Osteocyte (in vitro differentiated cells): ENCODE data around the gene TMEM59L. TPM values are rescaled to one million over a fixed set of nuclear protein-coding genes. Genes with fewer than 3 reads are reported as not detected.
"Not testable (repeated sequence)": the region's sequence is repeated elsewhere in the genome, so short reads cannot be mapped to it uniquely, and the experiment has no call there.

Experiments
- DNase-seq: peaks from one replicate; pipeline ENCODE4 v3.0.0; 2021; ENCODE audit warnings: mixed read lengths; ENCODE audit not compliant: unreplicated experiment; ENCODE audit errors: extremely low spot score
- H3K27ac Mint-ChIP-seq: one replicate; pipeline ENCODE4 v1.8.0; 2021; ENCODE audit warnings: mild to moderate bottlenecking, mixed read lengths; ENCODE audit not compliant: unreplicated experiment
- H3K27me3 Mint-ChIP-seq: one replicate; pipeline ENCODE4 v1.8.0; 2021; ENCODE audit warnings: mixed read lengths; ENCODE audit not compliant: unreplicated experiment
- H3K36me3 Mint-ChIP-seq: one replicate; pipeline ENCODE4 v1.8.0; 2021; ENCODE audit warnings: mixed read lengths; ENCODE audit not compliant: unreplicated experiment
- H3K4me1 Mint-ChIP-seq: one replicate; pipeline ENCODE4 v1.8.0; 2021; ENCODE audit warnings: mixed read lengths; ENCODE audit not compliant: unreplicated experiment
- H3K4me3 Mint-ChIP-seq: one replicate; pipeline ENCODE4 v1.8.0; 2021; ENCODE audit warnings: mild to moderate bottlenecking, moderate library complexity, mixed read lengths; ENCODE audit not compliant: unreplicated experiment
- H3K9me3 Mint-ChIP-seq: one replicate; pipeline ENCODE4 v1.8.0; 2021; ENCODE audit warnings: mixed read lengths; ENCODE audit not compliant: unreplicated experiment
- total RNA-seq: library from RNA; stranded (reverse); gene quantifications from 2 replicates; pipeline ENCODE4 v1.2.1, GENCODE V29; 2021
- TF ChIP-seq, protein P1 (sequence below): fragments of 200-600 bp; sonication (generic); IDR thresholded peaks from 2 replicates; pipeline ENCODE4 v1.5.0; 2021; ENCODE audit warnings: antibody characterized with exemption, mild to moderate bottlenecking, moderate library complexity

TMEM59L gene
- total RNA-seq, 1 donor from 2014 or later: 5.9 TPM

DNA sequence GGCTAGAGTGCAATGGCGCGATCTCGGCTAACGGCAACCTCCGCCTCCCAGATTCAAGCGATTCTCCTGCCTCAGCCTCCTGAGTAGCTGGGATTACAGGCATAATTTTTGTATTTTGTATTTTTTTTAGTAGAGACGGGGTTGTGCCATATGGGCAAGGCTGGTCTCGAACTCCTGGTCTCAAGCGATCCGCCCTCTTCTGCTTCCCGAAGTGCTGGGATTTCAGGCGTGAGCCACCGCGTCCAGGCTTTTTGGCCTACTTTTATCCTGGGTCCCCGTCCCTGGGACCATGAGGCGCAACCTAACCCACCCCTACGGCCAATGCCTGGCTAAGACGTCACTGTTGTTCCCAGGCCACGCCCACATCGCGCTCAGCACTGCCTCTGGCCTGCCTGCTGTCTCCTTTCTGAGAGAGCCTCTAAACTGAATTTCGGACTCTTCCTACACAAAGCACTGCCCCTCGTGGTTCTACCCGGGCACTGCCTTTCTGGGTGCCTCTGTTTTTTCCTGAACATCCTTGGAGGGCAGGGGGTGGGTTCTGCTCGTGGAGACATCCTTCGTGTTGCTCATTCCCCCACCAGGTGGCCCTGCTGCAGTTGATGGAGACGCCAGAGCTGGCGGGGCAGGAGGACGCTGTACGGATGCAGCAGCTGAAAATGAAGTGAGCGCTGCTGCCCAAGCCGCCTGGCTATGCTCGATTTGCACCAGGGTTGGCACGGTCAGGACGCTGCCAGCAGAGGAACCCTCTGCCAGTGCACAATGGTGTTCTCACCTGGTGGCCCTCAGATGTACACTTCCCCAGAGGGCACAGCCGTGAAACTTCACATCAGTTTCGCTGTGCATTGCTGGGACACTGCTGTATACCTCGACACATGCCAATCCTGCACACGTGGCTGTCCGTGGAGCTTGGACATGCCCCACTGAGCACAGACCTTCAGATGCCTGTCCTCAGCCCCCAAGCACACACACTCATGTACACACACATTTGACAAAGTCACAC is 22.1 kb upstream of the TMEM59L start:
- peaks cover 23% of the 10 kb centered on the region for H3K4me1 Mint-ChIP-seq
- peaks cover 1% of the 10 kb centered on the region for H3K36me3 Mint-ChIP-seq

DNA sequence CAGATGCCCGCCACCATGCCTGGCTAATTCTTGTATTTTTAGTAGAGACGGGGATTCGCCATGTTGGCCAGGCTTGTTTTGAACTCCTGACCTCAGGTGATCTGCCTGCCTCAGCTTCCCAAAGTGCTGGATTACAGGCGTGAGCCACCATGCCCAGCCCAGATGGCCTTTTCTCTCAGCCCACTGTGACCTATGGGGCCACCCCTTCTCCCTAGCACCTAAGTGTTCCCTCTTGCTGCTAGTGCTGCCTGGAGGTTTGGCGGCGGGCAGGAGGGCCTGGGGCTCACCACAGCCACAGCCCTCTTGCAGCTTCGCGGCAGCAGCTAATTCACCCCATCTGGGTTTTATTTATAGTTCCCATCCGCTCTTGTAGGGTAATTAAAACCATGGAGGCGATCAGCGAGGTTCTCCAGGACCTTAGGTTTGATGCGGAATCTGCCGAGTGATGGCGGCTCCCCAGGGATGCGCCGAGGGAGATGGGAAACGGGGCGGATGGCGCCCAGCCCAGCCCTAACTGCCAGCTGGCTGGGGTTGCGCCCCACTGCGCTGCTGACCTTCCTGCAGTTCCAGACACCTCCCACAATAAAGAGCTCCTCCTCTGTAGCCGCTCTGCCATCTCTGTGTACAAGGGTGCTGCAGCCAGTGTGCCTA is 20.8 kb upstream of the TMEM59L start:
- Mint-ChIP-seq H3K27ac (no peak overlapping the region), H3K4me3 (no peak overlapping the region), H3K27me3 (no peaks in the 10 kb centered on the region)

More for the DNA sequence above, 22.1 kb upstream of the TMEM59L start:
- DNase-seq: peak; percentile 91
- Mint-ChIP-seq H3K27ac (peak overlapping the region; percentile 74), H3K9me3 (no peaks in the 10 kb centered on the region), H3K4me3 (peak overlapping the region; percentile 79), H3K27me3 (no peaks in the 10 kb centered on the region)
- TF ChIP-seq, protein P1, sequence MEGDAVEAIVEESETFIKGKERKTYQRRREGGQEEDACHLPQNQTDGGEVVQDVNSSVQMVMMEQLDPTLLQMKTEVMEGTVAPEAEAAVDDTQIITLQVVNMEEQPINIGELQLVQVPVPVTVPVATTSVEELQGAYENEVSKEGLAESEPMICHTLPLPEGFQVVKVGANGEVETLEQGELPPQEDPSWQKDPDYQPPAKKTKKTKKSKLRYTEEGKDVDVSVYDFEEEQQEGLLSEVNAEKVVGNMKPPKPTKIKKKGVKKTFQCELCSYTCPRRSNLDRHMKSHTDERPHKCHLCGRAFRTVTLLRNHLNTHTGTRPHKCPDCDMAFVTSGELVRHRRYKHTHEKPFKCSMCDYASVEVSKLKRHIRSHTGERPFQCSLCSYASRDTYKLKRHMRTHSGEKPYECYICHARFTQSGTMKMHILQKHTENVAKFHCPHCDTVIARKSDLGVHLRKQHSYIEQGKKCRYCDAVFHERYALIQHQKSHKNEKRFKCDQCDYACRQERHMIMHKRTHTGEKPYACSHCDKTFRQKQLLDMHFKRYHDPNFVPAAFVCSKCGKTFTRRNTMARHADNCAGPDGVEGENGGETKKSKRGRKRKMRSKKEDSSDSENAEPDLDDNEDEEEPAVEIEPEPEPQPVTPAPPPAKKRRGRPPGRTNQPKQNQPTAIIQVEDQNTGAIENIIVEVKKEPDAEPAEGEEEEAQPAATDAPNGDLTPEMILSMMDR: peak; percentile 58

DNA sequence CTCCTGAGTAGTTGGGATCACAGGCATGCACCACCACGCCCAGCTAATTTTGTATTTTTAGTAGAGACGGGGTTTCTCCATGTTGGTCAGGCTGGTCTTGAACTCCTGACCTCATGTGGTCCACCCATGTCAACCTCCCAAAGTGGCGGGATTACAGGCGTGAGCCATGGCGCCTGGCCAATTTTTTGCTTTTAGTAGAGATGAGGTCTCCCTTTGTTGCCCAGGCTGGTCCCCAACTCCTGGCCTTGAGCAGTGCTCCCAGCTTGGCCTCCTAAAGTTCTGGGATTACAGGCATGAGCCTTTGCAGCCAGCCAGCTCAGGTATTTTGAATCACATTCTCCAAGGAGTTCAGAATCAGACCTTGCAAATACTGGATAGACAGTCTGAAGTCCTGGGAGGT is 19.9 kb upstream of the TMEM59L start:
- not testable (repeated sequence) for DNase-seq, H3K9me3 Mint-ChIP-seq, H3K36me3 Mint-ChIP-seq, H3K27me3 Mint-ChIP-seq, H3K4me3 Mint-ChIP-seq, H3K27ac Mint-ChIP-seq
- H3K4me1 Mint-ChIP-seq: peaks cover 25% of the 10 kb centered on the region

More for the DNA sequence above, 20.8 kb upstream of the TMEM59L start:
- Mint-ChIP-seq H3K9me3 (no peaks in the 10 kb centered on the region), H3K36me3 (peaks cover 1% of the 10 kb centered on the region), H3K4me1 (peaks cover 25% of the 10 kb centered on the region)
- no peak for DNase-seq
- TF ChIP-seq, protein P1: no peak

DNA sequence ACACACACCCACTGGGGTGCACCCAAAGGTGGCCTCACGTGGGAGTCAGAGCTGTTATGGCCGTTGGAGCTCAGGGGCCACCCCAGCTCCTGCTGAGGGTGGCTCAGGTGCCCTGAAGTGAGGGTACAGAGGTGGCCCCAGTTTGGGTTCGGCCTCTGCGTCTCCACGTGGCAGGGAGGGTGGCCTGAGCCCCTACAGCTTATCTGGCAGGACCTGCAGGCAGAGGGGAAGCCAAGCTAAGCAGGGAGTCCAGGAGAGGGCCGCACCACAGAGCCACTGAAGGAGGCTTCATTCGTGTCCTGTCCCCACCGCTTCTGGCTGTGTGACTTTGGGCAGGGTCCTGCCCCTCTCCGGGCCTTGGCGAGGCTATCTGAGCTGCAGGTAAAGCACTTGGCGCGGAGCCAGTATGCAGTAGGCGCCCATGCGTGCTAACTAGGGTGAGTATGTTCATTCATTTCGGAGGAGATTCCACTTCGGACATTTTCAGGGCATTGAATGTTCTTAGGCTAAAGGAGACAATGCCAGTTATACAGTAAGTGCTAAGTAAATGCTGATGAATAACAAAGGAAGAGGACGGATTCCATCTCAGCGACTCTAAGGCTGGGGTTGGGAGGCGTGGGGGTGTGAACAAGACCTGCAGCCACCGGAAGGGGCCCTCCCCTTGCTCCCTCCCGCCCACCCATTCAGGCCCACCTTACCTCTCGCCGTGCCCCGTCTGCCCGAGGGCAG is 19.1 kb upstream of the TMEM59L start:
- H3K36me3 Mint-ChIP-seq: peaks cover 1% of the 10 kb centered on the region
- peaks cover 21% of the 10 kb centered on the region for H3K4me1 Mint-ChIP-seq
- H3K27me3 Mint-ChIP-seq: no peaks in the 10 kb centered on the region
- TF ChIP-seq, protein P1: no peak
- H3K27ac Mint-ChIP-seq: no peak overlapping the region
- DNase-seq: no peak
- no peak overlapping the region for H3K4me3 Mint-ChIP-seq
- H3K9me3 Mint-ChIP-seq: no peaks in the 10 kb centered on the region

DNA sequence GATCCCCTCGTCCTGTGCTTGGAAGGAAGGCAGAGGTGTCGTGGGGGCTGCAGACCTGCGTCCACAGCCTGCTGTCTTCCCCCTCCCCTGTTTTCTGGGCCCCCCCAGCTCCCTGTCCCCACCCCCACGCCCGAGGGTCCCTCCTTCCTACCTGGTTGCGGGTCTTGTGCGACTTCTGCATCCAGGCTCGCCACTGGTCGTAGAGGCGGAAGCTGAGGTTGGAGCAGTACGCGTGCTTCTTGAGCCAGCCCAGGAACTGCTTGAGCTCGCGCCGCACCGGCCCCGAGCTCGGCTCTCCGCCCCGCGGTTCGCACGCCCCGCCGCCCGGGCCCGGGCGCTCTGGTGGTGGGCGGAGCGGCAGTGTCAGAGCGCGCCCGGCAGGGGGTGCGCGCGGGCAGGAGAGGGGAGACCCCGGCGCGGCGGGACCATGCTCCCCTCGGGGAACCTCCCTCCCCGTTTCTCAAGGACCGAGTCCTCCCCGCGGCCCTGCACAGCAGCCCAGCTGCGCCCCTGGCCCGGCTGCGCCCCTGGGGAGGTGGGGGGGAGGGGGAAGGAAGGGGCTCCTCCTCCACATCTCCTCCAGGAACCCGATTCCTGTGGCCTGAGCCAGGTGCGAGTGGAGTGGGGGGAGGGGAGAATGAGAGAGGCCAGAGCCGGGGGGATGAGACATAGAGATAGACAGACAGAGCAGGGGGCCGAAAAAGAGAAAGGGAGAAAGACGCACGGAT is 18.4 kb upstream of the TMEM59L start:
- peak; percentile 93 for DNase-seq
- Mint-ChIP-seq H3K4me1 (peaks cover 21% of the 10 kb centered on the region), H3K4me3 (peak overlapping the region; percentile 64), H3K9me3 (no peaks in the 10 kb centered on the region), H3K27ac (no peak overlapping the region), H3K27me3 (no peaks in the 10 kb centered on the region), H3K36me3 (peaks cover 1% of the 10 kb centered on the region)
- TF ChIP-seq, protein P1: peak; percentile 96
